ENCODE data around the gene GPS1.

Gene GPS1

DNA sequence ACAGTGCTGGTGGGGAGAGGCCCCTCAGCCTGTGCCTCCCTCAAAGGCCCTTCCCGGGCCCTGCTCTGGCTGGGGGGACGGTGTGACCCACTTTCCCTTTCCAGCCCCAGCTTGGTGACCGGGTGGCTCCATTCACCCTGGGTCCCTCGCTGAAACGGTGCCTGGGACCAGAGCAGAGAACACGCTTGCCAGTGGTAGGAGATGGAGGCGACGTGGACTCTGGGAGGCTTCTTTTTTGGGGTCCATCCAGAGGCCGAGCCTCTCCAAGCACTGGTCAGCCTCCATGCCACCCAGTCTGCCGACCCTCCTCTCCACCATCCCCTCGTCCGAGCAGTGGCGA, 36.8 kb upstream of the GPS1 start:
- no peak for DNase-seq (ENCODE audit: low read depth in 2 of 2)
- H3K4me3 ChIP-seq (replicated peaks in 1 of 2; ENCODE audit: low read depth in 2 of 2, low read length in 2 of 2) = no peak overlapping the region
- TF ChIP-seq, protein P1, sequence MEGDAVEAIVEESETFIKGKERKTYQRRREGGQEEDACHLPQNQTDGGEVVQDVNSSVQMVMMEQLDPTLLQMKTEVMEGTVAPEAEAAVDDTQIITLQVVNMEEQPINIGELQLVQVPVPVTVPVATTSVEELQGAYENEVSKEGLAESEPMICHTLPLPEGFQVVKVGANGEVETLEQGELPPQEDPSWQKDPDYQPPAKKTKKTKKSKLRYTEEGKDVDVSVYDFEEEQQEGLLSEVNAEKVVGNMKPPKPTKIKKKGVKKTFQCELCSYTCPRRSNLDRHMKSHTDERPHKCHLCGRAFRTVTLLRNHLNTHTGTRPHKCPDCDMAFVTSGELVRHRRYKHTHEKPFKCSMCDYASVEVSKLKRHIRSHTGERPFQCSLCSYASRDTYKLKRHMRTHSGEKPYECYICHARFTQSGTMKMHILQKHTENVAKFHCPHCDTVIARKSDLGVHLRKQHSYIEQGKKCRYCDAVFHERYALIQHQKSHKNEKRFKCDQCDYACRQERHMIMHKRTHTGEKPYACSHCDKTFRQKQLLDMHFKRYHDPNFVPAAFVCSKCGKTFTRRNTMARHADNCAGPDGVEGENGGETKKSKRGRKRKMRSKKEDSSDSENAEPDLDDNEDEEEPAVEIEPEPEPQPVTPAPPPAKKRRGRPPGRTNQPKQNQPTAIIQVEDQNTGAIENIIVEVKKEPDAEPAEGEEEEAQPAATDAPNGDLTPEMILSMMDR (IDR thresholded peaks at IDR 0.05; ENCODE audit: low read depth, low read length) = no peak

DNA sequence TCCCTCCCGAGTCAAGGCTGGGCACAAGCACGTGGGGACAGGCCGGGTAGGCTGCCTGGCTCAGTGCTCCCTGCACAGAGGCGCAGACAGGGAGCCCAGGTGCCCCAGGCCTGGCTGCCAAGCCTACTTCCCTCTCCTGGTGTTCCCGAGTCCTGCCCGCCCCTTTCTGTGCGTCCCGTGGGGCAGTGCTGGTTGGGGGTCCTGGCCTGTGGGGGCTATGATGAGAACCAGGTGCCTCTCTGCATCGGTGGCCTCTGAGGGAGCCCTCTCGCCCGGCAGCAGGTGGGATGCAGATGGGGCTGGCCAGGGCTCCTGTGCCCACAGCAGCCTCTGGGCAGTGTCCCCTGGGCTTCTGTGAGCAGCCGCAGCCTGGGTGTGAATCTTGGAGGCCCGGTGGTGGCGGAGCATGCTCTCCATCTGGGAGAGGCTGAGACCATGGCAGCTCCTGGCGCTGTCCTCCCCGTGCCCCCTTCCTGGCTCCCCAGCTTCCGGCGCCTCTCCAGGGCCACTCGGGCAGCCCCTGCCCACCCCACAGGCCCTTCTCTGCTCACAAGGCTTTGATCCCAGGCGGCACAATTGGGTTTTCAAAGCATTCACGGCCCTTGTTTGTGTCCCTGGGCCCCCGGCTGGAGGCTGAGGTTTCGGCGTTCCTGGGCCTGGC, 36.3 kb upstream of the GPS1 start:
- DNase-seq (ENCODE audit: low read depth in 2 of 2) = no peak
- no peak overlapping the region for H3K4me3 ChIP-seq (replicated peaks in 1 of 2; ENCODE audit: low read depth in 2 of 2, low read length in 2 of 2)
- TF ChIP-seq, protein P1 (IDR thresholded peaks at IDR 0.05; ENCODE audit: low read depth, low read length) = no peak

DNA sequence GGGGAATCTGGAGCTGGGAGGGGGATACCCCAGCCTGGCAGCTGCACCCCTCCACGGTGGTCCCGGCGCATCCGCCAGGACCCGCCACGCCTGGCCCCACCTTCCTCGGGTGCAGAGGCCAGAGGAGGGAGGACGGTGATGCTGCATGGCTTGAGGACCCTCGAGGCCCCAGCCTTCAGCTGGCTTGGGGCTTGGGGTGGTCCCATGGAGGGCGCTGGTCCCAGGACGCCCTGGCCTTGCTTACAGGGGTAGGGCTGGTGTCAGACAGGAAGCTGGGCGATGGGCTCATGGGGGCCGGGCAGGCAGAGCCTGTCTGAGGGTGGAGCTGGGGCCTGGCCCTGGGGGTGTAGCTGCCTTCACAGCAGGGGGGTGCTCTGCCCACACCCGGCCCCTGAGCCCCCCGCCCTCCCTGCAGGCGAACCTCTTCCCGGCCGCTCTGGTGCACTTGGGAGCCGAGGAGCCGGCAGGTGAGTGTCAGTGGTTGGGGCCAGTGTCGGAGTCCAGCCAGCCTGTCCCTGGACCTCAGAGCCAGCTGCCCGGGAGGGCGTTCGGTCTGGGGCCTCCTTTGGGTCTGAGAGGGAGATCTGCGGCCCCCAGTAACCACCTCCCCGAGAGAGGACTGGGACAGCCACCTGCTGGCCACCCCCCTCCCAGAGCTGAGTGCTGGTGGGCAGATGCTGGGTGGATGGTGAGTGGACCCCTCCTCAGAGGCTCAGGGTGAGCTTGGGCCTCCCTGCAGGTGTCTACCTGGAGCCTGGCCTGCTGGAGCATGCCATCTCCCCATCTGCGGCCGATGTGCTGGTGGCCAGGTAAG, 35.4 kb upstream of the GPS1 start:
- TF ChIP-seq, protein P1 (IDR thresholded peaks at IDR 0.05; ENCODE audit: low read depth, low read length) = no peak
- DNase-seq (ENCODE audit: low read depth in 2 of 2) = no peak

DNA sequence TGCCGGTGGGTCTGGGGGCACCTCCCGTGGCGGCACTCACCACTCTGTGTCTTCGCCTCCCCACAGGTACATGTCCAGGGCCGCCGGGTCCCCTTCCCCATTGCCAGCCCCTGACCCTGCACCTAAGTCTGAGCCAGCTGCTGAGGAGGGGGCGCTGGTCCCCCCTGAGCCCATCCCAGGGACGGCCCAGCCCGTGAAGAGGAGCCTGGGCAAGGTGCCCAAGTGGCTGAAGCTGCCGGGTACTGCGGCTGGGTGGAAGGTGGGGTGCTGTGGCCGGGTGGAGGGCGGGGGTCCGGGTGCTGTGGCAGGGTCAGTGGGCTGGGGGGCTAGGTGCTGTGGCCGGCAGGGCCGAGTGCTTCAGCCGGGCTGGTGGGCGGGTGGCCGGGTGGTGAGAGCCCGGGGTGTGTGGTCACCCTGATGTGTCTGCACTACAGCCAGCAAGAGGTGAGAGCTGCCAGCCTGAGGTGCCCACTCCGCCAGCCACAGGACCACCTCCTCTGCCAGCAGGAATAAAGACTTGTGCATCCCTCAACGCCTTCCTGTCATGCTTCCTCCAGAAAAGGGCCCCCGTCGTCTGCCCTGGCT, 34.7 kb upstream of the GPS1 start:
- TF ChIP-seq, protein P1 (IDR thresholded peaks at IDR 0.05; ENCODE audit: low read depth, low read length) = no peak
- no peak overlapping the region for H3K4me3 ChIP-seq (replicated peaks in 1 of 2; ENCODE audit: low read depth in 2 of 2, low read length in 2 of 2)
- DNase-seq (ENCODE audit: low read depth in 2 of 2) = no peak

More for the DNA sequence above, 35.4 kb upstream of the GPS1 start:
- no peak overlapping the region for H3K4me3 ChIP-seq (replicated peaks in 1 of 2; ENCODE audit: low read depth in 2 of 2, low read length in 2 of 2)

DNA sequence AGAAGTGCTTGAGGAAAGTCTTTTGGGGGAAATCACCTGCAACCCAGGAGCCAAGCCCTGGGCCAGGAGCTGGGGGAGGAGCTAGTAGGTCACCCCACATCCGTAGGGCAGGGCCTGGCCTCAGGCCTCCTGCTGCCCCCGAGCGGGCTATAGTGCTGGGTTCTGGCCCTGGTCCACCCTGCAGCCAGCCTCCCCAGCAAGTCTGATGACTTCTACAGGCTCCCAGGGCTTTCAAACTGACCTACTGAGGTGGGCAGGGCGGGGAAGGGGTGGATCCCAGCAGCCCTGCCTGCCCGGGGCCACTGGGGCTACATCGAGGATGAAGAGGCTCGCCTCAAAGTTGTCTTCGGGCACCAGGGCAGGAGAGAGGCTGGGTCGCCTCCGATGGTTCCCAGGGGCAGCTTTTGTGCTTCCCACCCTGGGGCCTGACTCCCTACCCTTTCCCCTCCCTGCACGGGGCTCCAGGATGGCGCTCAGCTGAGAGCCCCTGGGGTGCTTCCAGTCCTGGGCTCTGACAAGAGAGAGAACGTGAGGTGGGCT, 34.0 kb upstream of the GPS1 start:
- no peak overlapping the region for H3K4me3 ChIP-seq (replicated peaks in 1 of 2; ENCODE audit: low read depth in 2 of 2, low read length in 2 of 2)
- no peak for DNase-seq (ENCODE audit: low read depth in 2 of 2)
- TF ChIP-seq, protein P1 (IDR thresholded peaks at IDR 0.05; ENCODE audit: low read depth, low read length) = no peak

DNA sequence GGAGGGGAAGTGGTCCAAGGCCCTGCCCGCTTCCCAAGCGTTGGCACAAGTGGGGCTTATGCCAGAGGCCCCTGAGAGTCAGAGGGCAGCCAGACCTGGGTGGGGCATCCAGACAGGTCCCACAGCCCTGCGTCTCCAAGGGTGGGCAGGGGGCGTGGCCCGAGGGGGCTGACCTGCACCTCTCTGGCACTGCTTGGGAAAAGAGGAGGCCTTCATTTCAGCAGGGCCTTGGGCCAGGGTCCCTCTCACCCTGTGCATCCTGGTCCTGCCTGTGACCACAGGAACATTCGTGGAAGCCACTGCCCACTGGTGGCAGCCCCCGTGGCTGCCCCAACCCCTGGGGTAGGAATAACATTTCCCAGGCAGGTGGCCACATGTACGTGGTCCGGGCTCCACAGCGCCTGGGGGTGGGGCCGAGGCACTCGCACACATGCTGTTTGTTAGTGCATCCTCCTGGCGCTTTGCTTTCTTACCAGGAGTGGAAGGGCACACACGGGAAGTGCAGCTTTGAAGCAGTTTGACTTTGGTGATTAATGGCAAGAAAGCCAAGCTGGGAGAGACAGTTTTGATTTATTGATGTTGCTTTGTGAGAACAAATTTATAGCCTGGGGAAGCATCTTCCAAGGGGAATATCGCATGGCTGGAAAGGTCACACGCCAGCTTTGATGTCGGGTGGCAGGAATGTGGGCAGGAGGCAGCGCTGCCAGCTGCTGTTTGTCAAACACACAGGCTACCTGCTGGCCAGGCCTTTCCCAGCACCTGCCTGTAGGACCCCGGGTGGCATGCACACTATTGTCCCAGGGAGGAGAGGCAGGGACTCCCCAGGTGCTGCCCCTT, 33.3 kb upstream of the GPS1 start:
- TF ChIP-seq, protein P1 (IDR thresholded peaks at IDR 0.05; ENCODE audit: low read depth, low read length) = no peak
- H3K4me3 ChIP-seq (replicated peaks in 1 of 2; ENCODE audit: low read depth in 2 of 2, low read length in 2 of 2) = no peak overlapping the region
- DNase-seq (ENCODE audit: low read depth in 2 of 2) = no peak

All from cardiac fibroblast (primary cell).